GM12878 (cell line): ENCODE results near the gene WDR77. TPM values are rescaled to one million over a fixed set of nuclear protein-coding genes. Genes with fewer than 3 reads are reported as not detected.

Experiments used
- ATAC-seq: fragments of 200-7000 bp; cut with Tn5 transposase; 3 replicates; pipeline ENCODE4 v1.9.1; 2020; ENCODE audit warnings: mild to moderate bottlenecking, moderate library complexity
- BruUV-seq: library from RNA; stranded (reverse); fragments of 400-500 nt; replicated peaks from 2 replicates; lab custom pipeline; 2021; lab: Mats Ljungman, UMichigan
- CTCF ChIA-PET: fragments of 300-600 bp; sonication (Branson Sonifier 250); formaldehyde crosslinking; extraction: SDS; loops from one replicate; lab custom pipeline; 2021; ENCODE audit warnings: inconsistent platforms; lab: Yijun Ruan, JAX
- POLR2A ChIA-PET: fragments of 350-600 bp; formaldehyde crosslinking; extraction: SDS; loops from one replicate; lab custom pipeline; 2021; ENCODE audit warnings: inconsistent platforms; lab: Charles Lee
- RAD21 ChIA-PET: fragments of 300-600 bp; sonication (Branson Sonifier 250); formaldehyde crosslinking; loops from one replicate; lab custom pipeline; 2023; ENCODE audit warnings: antibody characterized with exemption; ENCODE audit not compliant: unreplicated experiment; lab: Charles Lee
- SMC1A ChIA-PET: fragments of 300-600 bp; sonication (Branson Sonifier 250); formaldehyde crosslinking; loops from one replicate; lab custom pipeline; 2023; ENCODE audit not compliant: unreplicated experiment, uncharacterized antibody; lab: Charles Lee
- DNase-seq: peaks from one replicate; pipeline ENCODE4 v3.0.0-alpha.2; 2011; ENCODE audit warnings: low read depth, low spot score
- FAIRE-seq: peaks from 3 replicates; lab custom pipeline; 2011; peaks lifted over from hg19 to GRCh38; lab: Jason Lieb, UNC
- H2AFZ ChIP-seq: 2 replicates; pipeline ENCODE4 v1.6.0; 2011; ENCODE audit warnings: low read depth, low read length, control low read depth; ENCODE audit not compliant: control insufficient read depth
- H3K27ac ChIP-seq: 2 replicates; pipeline ENCODE4 v1.5.1; 2011; ENCODE audit warnings: control low read depth; ENCODE audit not compliant: control insufficient read depth, insufficient read depth
- H3K27me3 ChIP-seq, 2 experiments: replicated peaks in 1 of 2; 2 replicates each; pipeline versions ENCODE4 v1.6.0 to v1.6.1; 2011; ENCODE audit warnings: low read length in 1 of 2; ENCODE audit not compliant: control insufficient read depth in 2 of 2, insufficient read depth in 2 of 2
- H3K36me3 ChIP-seq, 2 experiments: 2 replicates each; pipeline ENCODE4 v1.5.1; 2011; ENCODE audit warnings: low read length in 1 of 2; ENCODE audit not compliant: control insufficient read depth in 2 of 2, insufficient read depth in 2 of 2
- H3K4me1 ChIP-seq: 2 replicates; pipeline ENCODE4 v1.6.1; 2011; ENCODE audit warnings: mild to moderate bottlenecking, low read length, moderate library complexity, mixed read lengths; ENCODE audit not compliant: control insufficient read depth, insufficient read depth
- H3K4me2 ChIP-seq: 2 replicates; pipeline ENCODE4 v1.6.0; 2011; ENCODE audit warnings: control low read depth; ENCODE audit not compliant: control insufficient read depth, insufficient read depth
- H3K4me3 ChIP-seq: fragments of 200-600 bp; sonication (generic); 2 replicates; pipeline ENCODE4 v1.5.1; 2016
- H3K79me2 ChIP-seq: 2 replicates; pipeline ENCODE4 v1.6.0; 2011; ENCODE audit warnings: low read length; ENCODE audit not compliant: control insufficient read depth, insufficient read depth
- H3K9ac ChIP-seq: 2 replicates; pipeline ENCODE4 v1.8.0; 2011; ENCODE audit warnings: low read length, control low read depth, mixed read lengths; ENCODE audit not compliant: control insufficient read depth, insufficient read depth
- H3K9me3 ChIP-seq: replicated peaks from 3 replicates; pipeline ENCODE4 v1.5.1; 2011; ENCODE audit warnings: mild to moderate bottlenecking, low read length; ENCODE audit not compliant: control insufficient read depth, insufficient read depth
- H4K20me1 ChIP-seq: 2 replicates; pipeline ENCODE4 v1.6.0; 2011; ENCODE audit not compliant: control insufficient read depth, insufficient read depth
- ASH2L ChIP-seq: fragments of 300-600, 200-600 bp; sonication (generic); IDR thresholded peaks from 2 replicates; pipeline ENCODE4 v1.6.1; 2017; ENCODE audit warnings: low read depth, mild to moderate bottlenecking, borderline replicate concordance
- BMI1 ChIP-seq: fragments of 450-650 bp; IDR thresholded peaks from 2 replicates; pipeline ENCODE4 v1.6.1; 2016; ENCODE audit warnings: mild to moderate bottlenecking, moderate library complexity, borderline replicate concordance
- JUNB ChIP-seq: IDR thresholded peaks from 2 replicates; pipeline ENCODE4 v1.6.1; 2016; ENCODE audit warnings: antibody characterized with exemption, mild to moderate bottlenecking
- JUND ChIP-seq: IDR thresholded peaks from 2 replicates; pipeline ENCODE4 v1.6.1; 2012; ENCODE audit warnings: low read depth, mild to moderate bottlenecking, low read length, improper control_type of control experiment, moderate library complexity
- RCOR1 ChIP-seq: conservative IDR thresholded peaks from 2 replicates; pipeline ENCODE4 v1.6.1; 2012; ENCODE audit warnings: low read depth, low read length, improper control_type of control experiment
- SUZ12 ChIP-seq: fragments of 200-600 bp; sonication (generic); IDR thresholded peaks from one replicate; pipeline ENCODE4 v1.6.1; 2018; ENCODE audit warnings: antibody characterized with exemption, mild to moderate bottlenecking; ENCODE audit not compliant: unreplicated experiment
- TCF12 ChIP-seq: IDR thresholded peaks from 2 replicates; pipeline ENCODE4 v1.6.1; 2011; ENCODE audit warnings: low read depth, mild to moderate bottlenecking, low read length
- WGBS: methylation state at CpG from one replicate; pipeline ENCODE4 v1.1.6; 2016; ENCODE audit warnings: low lambda C conversion rate; ENCODE audit not compliant: insufficient replicate concordance, insufficient coverage; ENCODE audit errors: missing lambda C conversion rate; 5-methylcytosine and 5-hydroxymethylcytosine counted together
- in situ Hi-C: fragments of 300-500 bp; cut with MboI; formaldehyde crosslinking; loops from 9 replicates; pipeline ENCODE4 v1.14.3; 2018; ENCODE audit warnings: mixed read lengths
- intact Hi-C: fragments of 100-400 bp; cut with micrococcal nuclease; formaldehyde crosslinking; loops from one replicate; pipeline ENCODE4 v1.14.2; 2022; ENCODE audit not compliant: unreplicated experiment
- polyA plus RNA-seq, 11 experiments: library from polyadenylated mRNA; depleted of rRNA in 4 of 11; unstranded in 6 of 11; stranded (reverse) in 5 of 11; fragments of >200 nt; fragmentation: Nextera tagmentation in 4 of 11; fragmentation: Illumina TruSeq in 1 of 11; extraction: Ambion mirVana in 4 of 11; extraction: Trizol in 1 of 11; gene quantifications; 1 replicate in 1 of 11; 2 replicates in 10 of 11; pipeline versions ENCODE4 v1.2.1 to v1.2.3, GENCODE V29; 2011 to 2016; ENCODE audit warnings: inconsistent platforms in 2 of 11, missing spikeins in 2 of 11, low read depth in 1 of 11
- total RNA-seq, 4 experiments: library from RNA; depleted of rRNA in 3 of 4; stranded (reverse); fragments of >200 nt in 3 of 4; fragmentation: Illumina TruSeq in 1 of 4; extraction: Trizol in 1 of 4; gene quantifications; 2 replicates each; pipeline versions ENCODE4 v1.2.1 to v1.2.3, GENCODE V29; 2013 to 2021
- TF ChIP-seq, protein P1 (sequence below): fragments of 450-650 bp; IDR thresholded peaks from 2 replicates; pipeline ENCODE4 v1.6.1; 2016; ENCODE audit warnings: mild to moderate bottlenecking
- TF ChIP-seq, protein P2 (sequence below): fragments of 450-650 bp; IDR thresholded peaks from 2 replicates; pipeline ENCODE4 v1.6.1; 2016; ENCODE audit warnings: mild to moderate bottlenecking, moderate library complexity, borderline replicate concordance

WDR77 gene
- total and polyA plus RNA-seq, 10 of the 15 experiments (the other 5 are each of a cell fraction or from before 2014, with no cell fraction given) = 12.7 to 167 (median 67.1) TPM

DNA sequence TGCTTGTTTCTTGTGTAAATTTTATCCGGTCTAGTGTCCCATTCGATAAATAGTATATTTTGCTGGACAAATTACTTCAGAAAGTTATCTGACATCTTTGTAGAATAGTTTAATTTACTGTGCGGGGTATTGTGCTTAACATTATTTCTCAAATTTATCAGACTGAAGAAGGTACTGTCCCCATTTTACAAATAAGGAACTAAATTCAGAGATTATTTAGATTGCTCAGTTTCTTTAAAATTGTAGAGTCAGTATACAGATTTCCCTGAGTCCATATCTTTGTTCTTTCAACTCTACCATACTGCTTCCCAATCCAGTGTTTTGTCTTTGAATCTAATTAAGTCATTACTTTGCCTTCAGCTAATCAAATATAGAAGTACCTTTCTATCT, 6.6 kb upstream of the WDR77 start:
- peaks cover 7% of the 10 kb centered on the region; the same call in 1 of the 2 replicates for H3K4me1 ChIP-seq
- H3K4me3 ChIP-seq = peak overlapping the region; percentile 3; the same call in 1 of the 2 replicates
- ChIA-PET POLR2A (no interaction called here), SMC1A (no interaction called here), CTCF (interaction anchor here (1.7 kb wide), 1 partner anchor 10 kb away, joined by 6 read pairs; no protein-coding TSS in a partner anchor), RAD21 (no interaction called here)
- no TSS peak for BruUV-seq
- no peaks in the 10 kb centered on the region for H4K20me1 ChIP-seq
- peaks cover 44% of the 10 kb centered on the region for H3K79me2 ChIP-seq
- no peak for DNase-seq
- TF ChIP-seq BMI1 (no peak), JUNB (no peak), ASH2L (no peak), RCOR1 (no peak), JUND (no peak), SUZ12 (no peak), TCF12 (no peak)
- TF ChIP-seq, protein P1, sequence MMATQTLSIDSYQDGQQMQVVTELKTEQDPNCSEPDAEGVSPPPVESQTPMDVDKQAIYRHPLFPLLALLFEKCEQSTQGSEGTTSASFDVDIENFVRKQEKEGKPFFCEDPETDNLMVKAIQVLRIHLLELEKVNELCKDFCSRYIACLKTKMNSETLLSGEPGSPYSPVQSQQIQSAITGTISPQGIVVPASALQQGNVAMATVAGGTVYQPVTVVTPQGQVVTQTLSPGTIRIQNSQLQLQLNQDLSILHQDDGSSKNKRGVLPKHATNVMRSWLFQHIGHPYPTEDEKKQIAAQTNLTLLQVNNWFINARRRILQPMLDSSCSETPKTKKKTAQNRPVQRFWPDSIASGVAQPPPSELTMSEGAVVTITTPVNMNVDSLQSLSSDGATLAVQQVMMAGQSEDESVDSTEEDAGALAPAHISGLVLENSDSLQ = no peak
- TF ChIP-seq, protein P2, sequence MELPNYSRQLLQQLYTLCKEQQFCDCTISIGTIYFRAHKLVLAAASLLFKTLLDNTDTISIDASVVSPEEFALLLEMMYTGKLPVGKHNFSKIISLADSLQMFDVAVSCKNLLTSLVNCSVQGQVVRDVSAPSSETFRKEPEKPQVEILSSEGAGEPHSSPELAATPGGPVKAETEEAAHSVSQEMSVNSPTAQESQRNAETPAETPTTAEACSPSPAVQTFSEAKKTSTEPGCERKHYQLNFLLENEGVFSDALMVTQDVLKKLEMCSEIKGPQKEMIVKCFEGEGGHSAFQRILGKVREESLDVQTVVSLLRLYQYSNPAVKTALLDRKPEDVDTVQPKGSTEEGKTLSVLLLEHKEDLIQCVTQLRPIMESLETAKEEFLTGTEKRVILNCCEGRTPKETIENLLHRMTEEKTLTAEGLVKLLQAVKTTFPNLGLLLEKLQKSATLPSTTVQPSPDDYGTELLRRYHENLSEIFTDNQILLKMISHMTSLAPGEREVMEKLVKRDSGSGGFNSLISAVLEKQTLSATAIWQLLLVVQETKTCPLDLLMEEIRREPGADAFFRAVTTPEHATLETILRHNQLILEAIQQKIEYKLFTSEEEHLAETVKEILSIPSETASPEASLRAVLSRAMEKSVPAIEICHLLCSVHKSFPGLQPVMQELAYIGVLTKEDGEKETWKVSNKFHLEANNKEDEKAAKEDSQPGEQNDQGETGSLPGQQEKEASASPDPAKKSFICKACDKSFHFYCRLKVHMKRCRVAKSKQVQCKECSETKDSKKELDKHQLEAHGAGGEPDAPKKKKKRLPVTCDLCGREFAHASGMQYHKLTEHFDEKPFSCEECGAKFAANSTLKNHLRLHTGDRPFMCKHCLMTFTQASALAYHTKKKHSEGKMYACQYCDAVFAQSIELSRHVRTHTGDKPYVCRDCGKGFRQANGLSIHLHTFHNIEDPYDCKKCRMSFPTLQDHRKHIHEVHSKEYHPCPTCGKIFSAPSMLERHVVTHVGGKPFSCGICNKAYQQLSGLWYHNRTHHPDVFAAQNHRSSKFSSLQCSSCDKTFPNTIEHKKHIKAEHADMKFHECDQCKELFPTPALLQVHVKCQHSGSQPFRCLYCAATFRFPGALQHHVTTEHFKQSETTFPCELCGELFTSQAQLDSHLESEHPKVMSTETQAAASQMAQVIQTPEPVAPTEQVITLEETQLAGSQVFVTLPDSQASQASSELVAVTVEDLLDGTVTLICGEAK = no peak
- H3K4me2 ChIP-seq = peak overlapping the region; percentile 74
- H2AFZ ChIP-seq = no peak overlapping the region
- no peak for ATAC-seq
- intact Hi-C loops (loop anchor here (2.0 kb wide), 1 partner anchor 13 kb away; no protein-coding TSS in a partner anchor), in situ Hi-C loops (no loop called here)
- peak overlapping the region; percentile 59; the same call in 1 of the 2 replicates for H3K27ac ChIP-seq
- H3K9ac ChIP-seq = no peak overlapping the region
- no peak for FAIRE-seq
- no peaks in the 10 kb centered on the region for H3K27me3 ChIP-seq
- 97% methylated on average over 3 of the region's 3 CpGs for WGBS
- H3K9me3 ChIP-seq = no peaks in the 10 kb centered on the region
- peaks cover 7 to 18% of the 10 kb centered on the region in 2 experiments for H3K36me3 ChIP-seq
